HL-60 (cell line): ENCODE results near the gene TMEM217.

ENCODE experiments used
- CTCF ChIP-seq: IDR thresholded peaks from one replicate; pipeline ENCODE4 v1.5.1; 2011; ENCODE audit warnings: low read length, control low read depth, inconsistent platforms; ENCODE audit not compliant: insufficient read depth
- GABPA ChIP-seq: IDR thresholded peaks from 2 replicates; pipeline ENCODE4 v1.6.1; 2012; ENCODE audit warnings: low read depth

- TF ChIP-seq CTCF (peak; percentile 75), GABPA (no peak)
Observed at GRCh38 chr6:37171970-37172812, 85.8 kb downstream of the TMEM217 start.
